Heart left ventricle (tissue), 16 donors: ENCODE measurements around the gene IMMP2L. TPM values are rescaled to one million over a fixed set of nuclear protein-coding genes. Genes with fewer than 3 reads are reported as not detected.
"Not testable (repeated sequence)": the region's sequence is repeated elsewhere in the genome, so short reads cannot be mapped to it uniquely, and the experiment has no call there.

Experiments
- ATAC-seq, 4 donors: fragments of 200-7000 bp; cut with Tn5 transposase; one replicate each; pipeline ENCODE4 v1.9.1; 2020 to 2022; ENCODE audit warnings: moderate library complexity in 4 of 4, mild to moderate bottlenecking in 3 of 4, moderate number of reproducible peaks in 1 of 4
- DNase-seq, 5 donors: peaks; one replicate each; pipeline ENCODE4 v3.0.0-alpha.2; 2020
- H3K27ac ChIP-seq, 12 donors: fragments of 200-600 bp; sonication (generic) in 4 of 12; one replicate each; pipeline versions ENCODE4 v1.5.0 to v1.8.0; 2016 to 2022; ENCODE audit warnings: mild to moderate bottlenecking in 2 of 12
- H3K27me3 ChIP-seq, 9 donors: fragments of 200-600 bp; sonication (generic) in 2 of 9; one replicate each; pipeline versions ENCODE4 v1.5.1 to v1.8.0; 2016 to 2022; ENCODE audit warnings: mild to moderate bottlenecking in 3 of 9
- H3K36me3 ChIP-seq, 9 donors: fragments of 200-600 bp; sonication (generic) in 2 of 9; one replicate each; pipeline versions ENCODE4 v1.5.0 to v1.8.0; 2018 to 2022; ENCODE audit warnings: mild to moderate bottlenecking in 2 of 9
- H3K4me1 ChIP-seq, 12 donors: fragments of 200-600 bp; sonication (generic) in 4 of 12; one replicate each; pipeline versions ENCODE4 v1.5.0 to v1.8.0; 2016 to 2022; ENCODE audit warnings: mild to moderate bottlenecking in 3 of 12
- H3K4me3 ChIP-seq, 12 donors: fragments of 200-600 bp; sonication (generic) in 4 of 12; one replicate each; pipeline versions ENCODE4 v1.5.0 to v1.8.0; 2017 to 2022; ENCODE audit warnings: mild to moderate bottlenecking in 9 of 12, moderate library complexity in 4 of 12
- H3K9me3 ChIP-seq, 12 donors: fragments of 200-600 bp; sonication (generic) in 4 of 12; one replicate each; pipeline versions ENCODE4 v1.5.0 to v1.8.0; 2016 to 2022; ENCODE audit warnings: mild to moderate bottlenecking in 1 of 12
- POLR2A ChIP-seq, 2 donors: fragments of 450-650 bp; IDR thresholded peaks; one replicate each; pipeline ENCODE4 v1.6.1; 2017; ENCODE audit warnings: antibody characterized with exemption in 2 of 2, mild to moderate bottlenecking in 2 of 2, moderate library complexity in 2 of 2
- WGBS, 4 donors: extraction: QIAGEN DNeasy Blood & Tissue Kit in 2 of 4; methylation state at CpG; one replicate each; pipeline versions ENCODE4 v1.1.5 to v1.1.7; 2013 to 2018; 5-methylcytosine and 5-hydroxymethylcytosine counted together
- intact Hi-C, 10 donors: fragments of 100-400 bp; cut with DNase I; formaldehyde crosslinking; loops; one replicate each; pipeline versions ENCODE4 v1.11.1 to v1.14.2; 2022
- polyA plus RNA-seq, 2 donors: library from polyadenylated mRNA; stranded (reverse); fragments of 200-250 nt; gene quantifications; one replicate each; pipeline ENCODE4 v1.2.3, GENCODE V29; 2013
- total RNA-seq, 9 donors: library from RNA; depleted of rRNA in 2 of 9; stranded (reverse); fragments of >200 nt in 2 of 9; fragmentation: NEBNext Ultra II Directional in 3 of 9; extraction: Animal tissue kit (Norgen Biotek cat#: 25700) in 3 of 9; gene quantifications; one replicate each; pipeline versions ENCODE4 v1.1.0 to v1.2.4, GENCODE V29; 2016 to 2023
- TF ChIP-seq, protein P1 (sequence below), 12 donors: fragments of 200-600 bp; sonication (generic) in 4 of 12; IDR thresholded peaks; one replicate each; pipeline versions ENCODE4 v1.5.0 to v1.8.0; 2018 to 2022; ENCODE audit warnings: antibody characterized with exemption in 12 of 12, mild to moderate bottlenecking in 5 of 12
- donor health status: ischemic (EF 13 %, LVEDD 7.1; RV severe dilation, severe dysfunction).
- donor health status: healthy with polysubstance abuse.
- donor health status: DM: no; HTN: yes; CAD: no.
- donor health status: DM: no; HTN: no; CAD: no.
- donor health status: ischemic (EF 25% LVEDD 6.9; RV normal size, moderate dysfunction).
- donor health status: ischemic (EF 25% LVEDD 5.7; RV mildly dilated, moderate dysfunction).
- donor health status: healthy.
- donor health status: DM: yes; HTN: yes; CAD: no.
- donor health status: ischemic (EF 35%, LVEDD 5.7; RV mildly dilated, moderate dysfunction).
- donor health status: nonischemic (EF 11% LVEDD 7.7; RV severe dilation, severe dysfunction).
- donor health status: DM: yes; HTN: yes; CAD: no.
- donor health status: PGD.
- donor health status: ischemic (EF 29% LVEDD 5.4; RV normal size, mild dysfunction).
- donor health status: nonischemic (EF 23%, LVEDD 6.1; RV moderate dilation, normal function).

IMMP2L gene
- total and polyA plus RNA-seq, 11 donors: 5.1 to 17.2 (median 15.9) TPM

DNA sequence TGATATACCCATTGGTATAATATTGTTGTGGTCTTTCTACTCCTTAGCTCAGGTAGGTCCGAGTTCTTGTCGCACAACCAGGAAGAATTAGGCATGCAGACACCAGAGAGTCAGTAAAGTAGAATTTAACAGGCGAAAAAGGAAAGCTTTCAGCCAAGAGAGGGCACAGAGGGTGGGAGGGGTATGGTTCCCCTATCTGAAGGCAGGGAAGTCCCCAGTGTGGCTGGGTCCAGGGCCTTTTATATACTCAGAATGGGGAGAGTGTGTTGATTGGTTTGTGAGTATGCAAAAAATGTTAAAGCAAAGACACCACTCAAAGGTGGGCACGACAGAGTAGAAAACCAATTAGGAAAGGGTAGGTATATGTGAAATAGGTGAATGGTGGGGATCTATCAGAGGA is 53.9 kb downstream of the IMMP2L start:
- Histone ChIP-seq H3K27me3 (no peaks in the 10 kb centered on the region), H3K9me3 (peaks cover 0 to 3% (median 0%) of the 10 kb centered on the region in 12 donors), H3K4me1 (no peaks in the 10 kb centered on the region), H3K27ac (no peak overlapping the region), H3K36me3 (no peaks in the 10 kb centered on the region), H3K4me3 (no peak overlapping the region)
- 94 to 98% (median 96%) methylated on average over 4 of the region's 4 CpGs for WGBS, 4 donors
- ATAC-seq: no peak
- TF ChIP-seq, protein P1, sequence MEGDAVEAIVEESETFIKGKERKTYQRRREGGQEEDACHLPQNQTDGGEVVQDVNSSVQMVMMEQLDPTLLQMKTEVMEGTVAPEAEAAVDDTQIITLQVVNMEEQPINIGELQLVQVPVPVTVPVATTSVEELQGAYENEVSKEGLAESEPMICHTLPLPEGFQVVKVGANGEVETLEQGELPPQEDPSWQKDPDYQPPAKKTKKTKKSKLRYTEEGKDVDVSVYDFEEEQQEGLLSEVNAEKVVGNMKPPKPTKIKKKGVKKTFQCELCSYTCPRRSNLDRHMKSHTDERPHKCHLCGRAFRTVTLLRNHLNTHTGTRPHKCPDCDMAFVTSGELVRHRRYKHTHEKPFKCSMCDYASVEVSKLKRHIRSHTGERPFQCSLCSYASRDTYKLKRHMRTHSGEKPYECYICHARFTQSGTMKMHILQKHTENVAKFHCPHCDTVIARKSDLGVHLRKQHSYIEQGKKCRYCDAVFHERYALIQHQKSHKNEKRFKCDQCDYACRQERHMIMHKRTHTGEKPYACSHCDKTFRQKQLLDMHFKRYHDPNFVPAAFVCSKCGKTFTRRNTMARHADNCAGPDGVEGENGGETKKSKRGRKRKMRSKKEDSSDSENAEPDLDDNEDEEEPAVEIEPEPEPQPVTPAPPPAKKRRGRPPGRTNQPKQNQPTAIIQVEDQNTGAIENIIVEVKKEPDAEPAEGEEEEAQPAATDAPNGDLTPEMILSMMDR (IDR thresholded peaks at IDR 0.05): no peak
- no peak for TF ChIP-seq POLR2A (IDR thresholded peaks at IDR 0.05)
- DNase-seq: no peak
- intact Hi-C loops: no loop called here

DNA sequence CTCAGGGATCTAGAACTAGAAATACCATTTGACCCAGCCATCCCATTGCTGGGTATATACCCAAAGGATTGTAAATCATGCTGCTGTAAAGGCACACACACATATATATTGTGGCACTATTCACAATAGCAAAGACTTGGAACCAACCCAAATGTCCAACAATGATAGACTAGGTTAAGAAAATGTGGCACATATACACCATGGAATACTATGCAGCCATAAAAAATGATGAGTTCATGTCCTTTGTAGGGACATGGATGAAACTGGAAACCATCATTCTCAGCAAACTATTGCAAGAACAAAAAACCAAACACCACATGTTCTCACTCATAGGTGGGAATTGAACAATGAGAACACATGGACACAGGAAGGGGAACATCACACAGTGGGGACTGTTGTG is 56.9 kb downstream of the IMMP2L start:
- H3K9me3 ChIP-seq, H3K27me3 ChIP-seq, H3K27ac ChIP-seq, H3K36me3 ChIP-seq, ATAC-seq, intact Hi-C loops, H3K4me1 ChIP-seq, H3K4me3 ChIP-seq, DNase-seq: not testable (repeated sequence)

DNA sequence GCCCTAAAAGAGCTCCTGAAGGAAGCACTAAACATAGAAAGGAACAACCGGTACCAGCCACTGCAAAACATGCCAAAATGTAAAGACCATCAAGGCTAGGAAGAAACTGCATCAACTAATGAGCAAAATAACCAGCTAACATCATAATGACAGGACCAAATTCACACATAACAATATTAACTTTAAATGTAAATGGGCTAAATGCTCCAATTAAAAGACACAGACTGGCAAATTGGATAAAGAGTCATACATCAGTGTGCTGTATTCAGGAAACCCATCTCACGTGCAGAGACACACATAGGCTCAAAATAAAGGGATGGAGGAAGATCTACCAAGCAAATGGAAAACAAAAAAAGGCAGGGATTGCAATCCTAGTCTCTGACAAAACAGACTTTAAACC is 60.5 kb downstream of the IMMP2L start:
- DNase-seq, intact Hi-C loops, H3K36me3 ChIP-seq, H3K9me3 ChIP-seq, H3K27ac ChIP-seq, ATAC-seq, H3K4me3 ChIP-seq, H3K27me3 ChIP-seq, H3K4me1 ChIP-seq: not testable (repeated sequence)
- 87 to 94% (median 91%) methylated on average over 2 of the region's 2 CpGs for WGBS, 4 donors

DNA sequence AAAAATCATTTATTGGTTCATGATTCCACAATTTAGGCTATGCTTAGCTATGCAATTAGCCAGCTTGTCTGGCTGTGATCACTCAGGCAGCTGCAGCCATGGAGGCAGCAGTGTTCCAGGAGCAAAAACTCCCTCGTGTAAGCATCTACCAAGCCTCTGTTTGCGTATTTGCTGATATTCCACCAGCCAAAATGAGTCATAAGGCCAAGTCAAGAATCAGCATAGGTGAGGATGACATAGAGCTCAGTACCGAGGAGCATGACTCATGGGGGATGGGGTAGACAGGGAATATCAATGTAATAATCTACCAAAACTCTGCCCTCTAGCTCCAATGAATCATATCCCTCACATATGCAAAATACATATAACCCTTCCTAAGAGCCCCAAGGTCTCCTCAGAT is 63.3 kb downstream of the IMMP2L start:
- peaks cover 0 to 7% (median 0%) of the 10 kb centered on the region in 12 donors for H3K9me3 ChIP-seq
- intact Hi-C loops: loop anchor here in 1 of 10 donors (10.0 kb wide), 1 partner anchor 236 kb away; no protein-coding TSS in a partner anchor
- WGBS, 4 donors: 78 to 80% (median 79%) methylated on average over 3 of the region's 3 CpGs
- no peaks in the 10 kb centered on the region for H3K36me3 ChIP-seq
- H3K4me1 ChIP-seq: peaks cover 0 to 4% (median 0%) of the 10 kb centered on the region in 12 donors
- no peak overlapping the region for H3K4me3 ChIP-seq
- H3K27ac ChIP-seq: no peak overlapping the region
- TF ChIP-seq, protein P1 (IDR thresholded peaks at IDR 0.05): no peak
- no peak for TF ChIP-seq POLR2A (IDR thresholded peaks at IDR 0.05)
- H3K27me3 ChIP-seq: no peaks in the 10 kb centered on the region
- DNase-seq: no peak
- ATAC-seq: no peak

DNA sequence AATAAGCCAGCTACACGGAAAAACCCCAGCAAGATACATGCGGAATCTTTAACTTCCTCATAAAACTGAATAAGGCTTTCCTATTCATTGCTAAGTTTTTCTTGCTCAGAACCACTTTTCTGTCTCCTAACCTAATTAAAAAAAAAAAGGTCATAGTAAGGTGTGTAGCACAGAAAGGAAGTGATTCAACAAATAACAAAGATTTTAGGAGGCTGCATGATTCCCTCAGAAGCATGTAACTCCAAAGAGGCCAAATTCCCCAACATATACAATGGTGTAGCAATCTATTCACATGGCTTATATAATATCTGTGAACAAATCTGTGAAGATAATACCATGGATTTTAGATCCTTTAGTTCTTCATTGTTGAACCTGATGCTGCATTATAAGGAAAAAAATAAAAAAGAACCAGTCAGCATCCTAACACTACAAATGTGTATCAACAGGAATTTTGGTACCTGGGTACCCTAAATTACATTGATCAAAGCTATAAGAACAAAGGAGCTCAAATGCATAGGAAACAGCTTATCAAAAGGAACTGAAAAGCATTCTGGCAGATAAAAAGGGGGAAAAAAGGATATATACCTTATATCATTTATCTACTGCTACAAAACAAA is 63.8 kb downstream of the IMMP2L start:
- peaks cover 0 to 7% (median 0%) of the 10 kb centered on the region in 12 donors for H3K9me3 ChIP-seq
- H3K27me3 ChIP-seq: no peaks in the 10 kb centered on the region
- ATAC-seq: no peak
- no peak overlapping the region for H3K27ac ChIP-seq
- no peaks in the 10 kb centered on the region for H3K36me3 ChIP-seq
- peaks cover 0 to 4% (median 0%) of the 10 kb centered on the region in 12 donors for H3K4me1 ChIP-seq
- no peak overlapping the region for H3K4me3 ChIP-seq
- 90 to 95% (median 94%) methylated on average over 2 of the region's 2 CpGs for WGBS, 4 donors
- no peak for TF ChIP-seq POLR2A (IDR thresholded peaks at IDR 0.05)
- TF ChIP-seq, protein P1 (IDR thresholded peaks at IDR 0.05): no peak
- intact Hi-C loops: loop anchor here in 1 of 10 donors (10.0 kb wide), 1 partner anchor 236 kb away; no protein-coding TSS in a partner anchor
- no peak for DNase-seq
